ENCODE data around the gene NBPF1. TPM values are rescaled to one million over a fixed set of nuclear protein-coding genes. Genes with fewer than 3 reads are reported as not detected.
"Not testable (repeated sequence)": the region's sequence is repeated elsewhere in the genome, so short reads cannot be mapped to it uniquely, and the experiment has no call there.

NBPF1 gene
- total RNA-seq, 1 donor from 2014 or later, result 84.4 TPM

- not testable (repeated sequence) for DNase-seq
Observed at GRCh38 chr1:16621681-16622315, 8.4 kb upstream of the NBPF1 start.

GRCh38 chr1:16621300-16621658 is 7.9 kb upstream of the NBPF1 start:
- DNase-seq, result no peak

- DNase-seq, result not testable (repeated sequence)
Observed at GRCh38 chr1:16619803-16620501, 6.6 kb upstream of the NBPF1 start.

GRCh38 chr1:16618719-16619118 is 5.4 kb upstream of the NBPF1 start:
- no peak for DNase-seq

GRCh38 chr1:16617778-16618580 is 4.6 kb upstream of the NBPF1 start:
- no peak for DNase-seq

GRCh38 chr1:16617114-16617631 is 3.8 kb upstream of the NBPF1 start:
- DNase-seq, result no peak

- DNase-seq, result no peak
Observed at GRCh38 chr1:16615253-16616252, 2.2 kb upstream of the NBPF1 start.

- no peak for DNase-seq
Observed at GRCh38 chr1:16614361-16615252, 1.2 kb upstream of the NBPF1 start.

GRCh38 chr1:16612332-16613172 is 812 bp downstream of the NBPF1 start:
- peak; percentile 73 for DNase-seq

GRCh38 chr1:16611981-16612331 is 1.4 kb downstream of the NBPF1 start:
- DNase-seq, result not testable (repeated sequence)

- DNase-seq, result not testable (repeated sequence)
Observed at GRCh38 chr1:16611164-16611563, 2.2 kb downstream of the NBPF1 start.

GRCh38 chr1:16610553-16610952 is 2.8 kb downstream of the NBPF1 start:
- not testable (repeated sequence) for DNase-seq

GRCh38 chr1:16609761-16610160 is 3.6 kb downstream of the NBPF1 start:
- DNase-seq, result not testable (repeated sequence)

GRCh38 chr1:16608838-16609560 is 4.4 kb downstream of the NBPF1 start:
- DNase-seq, result no peak

GRCh38 chr1:16607853-16608815 is 5.2 kb downstream of the NBPF1 start:
- not testable (repeated sequence) for DNase-seq

- no peak for DNase-seq
Observed at GRCh38 chr1:16607433-16607851, 5.9 kb downstream of the NBPF1 start.

- DNase-seq, result not testable (repeated sequence)
Observed at GRCh38 chr1:16606666-16607432, 6.5 kb downstream of the NBPF1 start.

Measured in occipital lobe (tissue), 2 donors.